Mucosa of descending colon (tissue), 3 donors: ENCODE results near the gene PHF23. TPM values are rescaled to one million over a fixed set of nuclear protein-coding genes. Genes with fewer than 3 reads are reported as not detected.

ENCODE experiments used
- ATAC-seq: fragments of 200-7000 bp; cut with Tn5 transposase; one replicate; pipeline ENCODE4 v1.9.1; 2020; ENCODE audit warnings: mild to moderate bottlenecking, moderate library complexity
- DNase-seq, 3 donors: peaks; one replicate each; pipeline ENCODE4 v3.0.0-alpha.2; 2020
- H3K36me3 ChIP-seq: fragments of 200-600 bp; one replicate; pipeline ENCODE4 v1.8.0; 2021; ENCODE audit warnings: low read depth, mild to moderate bottlenecking
- H3K4me1 ChIP-seq: fragments of 200-600 bp; one replicate; pipeline ENCODE4 v1.8.0; 2021; ENCODE audit warnings: low read depth, mild to moderate bottlenecking
- H3K4me3 ChIP-seq: fragments of 200-600 bp; one replicate; pipeline ENCODE4 v1.8.0; 2021; ENCODE audit warnings: mild to moderate bottlenecking
- H3K9me3 ChIP-seq: fragments of 200-600 bp; one replicate; pipeline ENCODE4 v1.8.0; 2021; ENCODE audit warnings: mild to moderate bottlenecking
- intact Hi-C, 2 donors: fragments of 100-400 bp; cut with DNase I in 1 of 2; cut with micrococcal nuclease in 1 of 2; formaldehyde crosslinking; loops; one replicate each; pipeline versions ENCODE4 v1.11.0 to v1.11.1; 2022; cut with DNase I, micrococcal nuclease
- total RNA-seq, 3 donors: library from RNA; stranded (reverse); fragmentation: NEBNext Ultra II Directional in 2 of 3; extraction: Animal tissue kit (Norgen Biotek cat#: 25700) in 2 of 3; gene quantifications; one replicate each; pipeline versions ENCODE4 v1.2.1 to v1.2.4, GENCODE V29; 2021 to 2023
- TF ChIP-seq, protein P1 (sequence below): fragments of 200-600 bp; IDR thresholded peaks from one replicate; pipeline ENCODE4 v1.8.0; 2022; ENCODE audit warnings: antibody characterized with exemption, mild to moderate bottlenecking
- donor health status: DM: no; HTN: no; CAD: no; lungs with moderate emphysema.
- donor health status: DM: no; HTN: no; CAD: no.
- donor health status: DM: no; HTN: yes; CAD: no.

The PHF23 gene
- total RNA-seq, 3 donors from 2014 or later = 36.0 to 49.8 (median 36.8) TPM

DNA sequence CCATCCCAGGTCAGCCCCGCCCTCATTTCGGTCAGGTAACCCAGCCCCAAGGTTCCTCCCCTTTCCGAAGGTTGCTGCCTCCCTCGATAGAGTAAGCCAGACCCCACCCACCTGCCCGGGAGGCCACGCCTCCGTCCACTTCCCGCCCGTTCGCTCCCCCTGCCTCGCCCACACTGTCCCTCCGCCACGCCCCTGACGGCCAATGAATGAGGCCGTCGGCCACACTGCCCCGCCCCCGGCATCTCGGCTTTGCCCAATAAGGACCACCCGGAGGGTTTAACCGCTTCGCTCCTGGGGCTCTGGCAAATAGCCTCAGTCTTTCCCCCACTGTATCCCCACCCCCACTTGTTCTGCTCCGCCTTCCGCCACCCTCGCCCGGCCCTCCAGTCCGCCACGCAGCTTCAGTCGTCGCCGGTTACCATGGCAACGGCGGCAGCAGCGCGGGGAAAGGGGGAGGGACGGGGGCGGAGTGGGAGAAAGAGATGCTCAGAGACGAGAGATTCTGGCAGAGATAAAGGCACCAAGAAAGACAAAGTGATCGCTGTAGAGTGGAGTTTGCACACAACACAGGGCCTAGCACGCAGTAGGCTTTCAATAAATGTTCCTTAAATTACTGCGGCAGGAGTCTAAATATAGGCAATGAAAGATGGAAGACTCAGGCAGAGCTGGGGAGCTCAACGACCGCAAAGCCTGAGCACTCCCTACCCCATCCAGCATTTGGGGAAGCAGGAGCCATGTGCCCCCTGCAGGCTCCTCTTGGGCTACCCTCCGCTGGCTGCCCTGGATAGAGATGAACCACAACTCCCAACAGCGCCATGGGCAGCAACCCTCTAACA lies 24.7 kb downstream of the PHF23 start:
- intact Hi-C loops = no loop called here
- Histone ChIP-seq H3K9me3 (no peaks in the 10 kb centered on the region), H3K4me1 (peaks cover 35% of the 10 kb centered on the region), H3K4me3 (peak overlapping the region; percentile 6), H3K36me3 (no peaks in the 10 kb centered on the region)
- ATAC-seq = peak; percentile 93
- TF ChIP-seq, protein P1, sequence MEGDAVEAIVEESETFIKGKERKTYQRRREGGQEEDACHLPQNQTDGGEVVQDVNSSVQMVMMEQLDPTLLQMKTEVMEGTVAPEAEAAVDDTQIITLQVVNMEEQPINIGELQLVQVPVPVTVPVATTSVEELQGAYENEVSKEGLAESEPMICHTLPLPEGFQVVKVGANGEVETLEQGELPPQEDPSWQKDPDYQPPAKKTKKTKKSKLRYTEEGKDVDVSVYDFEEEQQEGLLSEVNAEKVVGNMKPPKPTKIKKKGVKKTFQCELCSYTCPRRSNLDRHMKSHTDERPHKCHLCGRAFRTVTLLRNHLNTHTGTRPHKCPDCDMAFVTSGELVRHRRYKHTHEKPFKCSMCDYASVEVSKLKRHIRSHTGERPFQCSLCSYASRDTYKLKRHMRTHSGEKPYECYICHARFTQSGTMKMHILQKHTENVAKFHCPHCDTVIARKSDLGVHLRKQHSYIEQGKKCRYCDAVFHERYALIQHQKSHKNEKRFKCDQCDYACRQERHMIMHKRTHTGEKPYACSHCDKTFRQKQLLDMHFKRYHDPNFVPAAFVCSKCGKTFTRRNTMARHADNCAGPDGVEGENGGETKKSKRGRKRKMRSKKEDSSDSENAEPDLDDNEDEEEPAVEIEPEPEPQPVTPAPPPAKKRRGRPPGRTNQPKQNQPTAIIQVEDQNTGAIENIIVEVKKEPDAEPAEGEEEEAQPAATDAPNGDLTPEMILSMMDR = peak; percentile 31
- DNase-seq = peak; percentile 99

DNA sequence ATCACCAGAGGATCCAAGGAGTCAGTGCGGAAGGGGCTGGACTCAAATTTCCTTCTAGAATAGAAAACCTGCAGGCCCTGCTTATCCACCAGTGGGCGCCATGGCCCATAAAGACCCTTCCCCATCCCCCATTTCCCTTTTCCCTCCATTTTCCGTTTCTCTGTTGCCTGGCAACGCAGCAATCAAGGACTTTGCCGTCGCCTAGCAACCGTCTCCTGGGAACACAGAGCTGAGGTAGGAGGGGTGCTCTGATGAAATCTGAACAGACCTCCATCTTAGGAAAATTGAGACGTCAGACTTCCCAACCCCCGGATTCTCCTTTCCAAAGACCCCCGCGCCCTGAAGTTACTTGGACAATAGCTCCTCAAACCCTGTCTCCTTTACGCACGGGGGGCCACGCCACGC lies 25.4 kb downstream of the PHF23 start:
- peak; percentile 24 for ATAC-seq
- intact Hi-C loops = no loop called here
- Histone ChIP-seq H3K4me1 (peaks cover 29% of the 10 kb centered on the region), H3K36me3 (no peaks in the 10 kb centered on the region), H3K9me3 (no peaks in the 10 kb centered on the region), H3K4me3 (no peak overlapping the region)
- TF ChIP-seq, protein P1 = peak; percentile 11
- peak in 2 of 3 donors; percentile 45 to 81 for DNase-seq

DNA sequence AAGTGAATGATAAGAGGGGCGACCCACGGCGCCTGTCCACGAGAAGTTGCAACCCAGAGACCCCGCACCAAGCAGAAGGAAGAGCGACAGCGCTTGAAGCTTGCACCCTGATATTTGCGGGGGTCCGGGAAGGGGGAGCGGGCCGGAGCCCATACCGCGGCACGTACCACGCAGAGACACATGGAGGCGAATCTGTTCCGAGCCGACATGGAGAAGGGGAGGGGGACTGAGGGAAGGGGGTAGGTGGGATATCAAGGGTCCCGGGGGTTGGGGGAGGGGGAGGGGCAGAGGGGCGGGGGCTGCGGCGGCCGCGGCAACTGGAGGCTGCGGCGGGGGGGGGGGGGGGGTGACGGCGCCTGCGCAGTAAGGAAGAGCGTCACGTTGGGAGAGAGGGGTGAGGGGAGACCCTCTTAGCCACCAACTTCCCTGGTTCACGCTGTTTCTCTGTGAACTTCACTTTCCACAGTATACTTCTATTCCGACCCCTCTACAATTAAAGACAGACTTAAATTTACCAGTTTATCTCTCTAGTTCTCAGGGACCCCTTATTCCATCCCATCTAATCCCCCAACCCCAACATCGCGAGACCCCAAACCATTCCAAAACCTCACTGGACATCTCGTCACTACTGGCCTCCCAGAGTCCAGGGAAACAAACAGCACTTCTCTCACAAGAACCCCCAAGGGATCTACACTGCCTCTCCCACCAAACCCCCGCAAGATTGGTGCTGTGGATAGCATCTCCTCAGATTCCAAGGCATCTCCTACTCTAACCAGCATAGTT lies 27.6 kb downstream of the PHF23 start:
- no peak for ATAC-seq
- Histone ChIP-seq H3K9me3 (no peaks in the 10 kb centered on the region), H3K36me3 (no peaks in the 10 kb centered on the region), H3K4me1 (peaks cover 17% of the 10 kb centered on the region), H3K4me3 (no peak overlapping the region)
- peak in 2 of 3 donors; percentile 25 to 44 for DNase-seq
- intact Hi-C loops = no loop called here
- TF ChIP-seq, protein P1 = no peak

DNA sequence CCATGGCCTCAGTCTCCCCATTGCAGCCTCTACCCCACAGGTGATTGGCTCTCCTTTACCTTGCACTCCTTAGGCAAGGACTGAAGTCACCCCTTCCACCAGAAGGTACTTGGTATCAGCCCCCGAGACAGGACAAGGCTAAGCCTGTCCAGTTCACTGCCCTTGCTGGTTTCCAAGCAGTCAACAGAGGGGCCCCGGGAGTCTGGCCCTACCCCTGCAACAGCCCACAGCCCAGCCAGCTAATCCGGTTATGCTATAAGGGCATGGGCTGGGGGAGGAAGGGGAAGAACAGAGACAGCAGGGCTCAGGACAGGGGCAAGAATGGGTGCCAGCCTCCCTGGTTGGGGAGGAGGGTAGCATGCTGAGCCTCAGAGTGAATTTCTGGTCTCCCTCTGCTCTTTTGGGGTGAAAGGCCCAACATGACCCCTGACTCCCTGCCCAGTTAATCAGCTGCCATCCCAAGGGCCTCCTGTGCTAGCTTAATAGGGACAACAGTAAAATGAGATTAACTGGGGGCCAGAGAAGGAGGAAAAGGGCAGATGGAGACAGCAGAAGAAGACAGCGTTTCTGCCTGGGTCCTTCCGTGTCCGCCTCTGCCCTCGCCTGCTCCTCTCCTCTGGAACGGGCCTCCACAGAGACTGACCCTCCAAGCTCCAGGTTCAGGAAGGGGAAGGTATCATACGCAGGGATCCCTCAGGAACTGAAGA lies 30.4 kb downstream of the PHF23 start:
- TF ChIP-seq, protein P1 = no peak
- ATAC-seq = no peak
- no peaks in the 10 kb centered on the region for H3K36me3 ChIP-seq
- peaks cover 6% of the 10 kb centered on the region for H3K4me1 ChIP-seq
- peak in 2 of 3 donors; percentile 7 to 20 for DNase-seq
- H3K9me3 ChIP-seq = no peaks in the 10 kb centered on the region
- intact Hi-C loops = no loop called here
- H3K4me3 ChIP-seq = no peak overlapping the region

DNA sequence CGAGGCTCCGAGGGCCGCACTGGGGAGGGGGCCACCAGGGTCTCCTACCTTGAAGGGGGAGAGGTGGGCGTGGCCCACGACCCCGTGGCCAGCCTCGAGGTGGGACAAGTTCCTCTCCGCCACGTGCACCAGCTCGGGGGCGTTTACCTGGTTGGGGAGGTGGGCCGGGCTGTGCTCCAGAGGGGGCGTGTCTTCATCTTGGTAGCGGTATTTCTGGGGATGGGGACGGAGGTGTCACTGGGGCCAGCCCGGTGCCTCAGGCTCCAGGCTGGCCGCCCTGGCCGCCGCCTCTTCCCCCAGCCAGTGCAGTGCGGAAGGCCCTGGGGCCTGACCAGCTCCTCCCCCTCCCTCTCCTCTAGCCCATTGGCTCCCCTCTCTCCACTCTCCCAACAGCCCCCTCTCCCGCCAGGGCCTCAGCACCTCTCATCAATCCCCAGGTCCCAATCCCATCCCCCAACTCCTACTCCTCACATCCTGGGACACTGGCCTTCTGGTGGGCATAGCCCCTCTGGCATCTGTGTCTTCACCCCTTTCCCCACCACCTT lies 31.2 kb downstream of the PHF23 start:
- Histone ChIP-seq H3K4me1 (peaks cover 3% of the 10 kb centered on the region), H3K9me3 (no peaks in the 10 kb centered on the region), H3K4me3 (no peak overlapping the region), H3K36me3 (no peaks in the 10 kb centered on the region)
- intact Hi-C loops = no loop called here
- peak in 2 of 3 donors; percentile 27 to 57 for DNase-seq
- no peak for ATAC-seq
- TF ChIP-seq, protein P1 = no peak
